Measurements from ENCODE around the gene MTTP.

- TF ChIP-seq CTCF (IDR thresholded peaks at IDR 0.05) = peak; percentile 17 to 47 (median 26)
- peak; percentile 55 for TF ChIP-seq POLR2A (IDR thresholded peaks at IDR 0.05)
These were observed 11.1 kb upstream of the MTTP start, which contains the start of gene TRMT10A for GRCh38 chr4:99563310-99564186.

Measured in ovary (tissue), 3 donors.